Measurements from ENCODE around the gene MATR3.

DNA sequence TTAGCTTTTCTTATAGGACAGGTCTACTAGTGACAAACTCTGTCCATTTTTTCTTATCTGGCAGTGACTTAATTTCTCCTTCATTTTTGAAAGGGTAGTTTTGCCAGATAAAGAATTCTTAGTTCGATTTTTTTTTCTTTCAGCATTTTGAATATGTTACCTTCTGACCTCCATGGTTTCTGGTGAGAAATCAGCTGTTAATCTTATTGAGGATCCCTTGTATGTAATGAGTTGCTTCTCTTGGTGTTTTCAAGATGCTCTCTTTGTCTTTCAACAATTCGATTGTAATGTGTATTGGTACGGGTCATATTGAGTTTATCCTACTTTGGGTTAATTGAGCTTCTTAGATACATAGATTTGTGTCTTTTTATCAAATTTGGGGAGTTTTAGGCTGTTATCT, 60.6 kb downstream of the MATR3 start:
- TF ChIP-seq, protein P1, sequence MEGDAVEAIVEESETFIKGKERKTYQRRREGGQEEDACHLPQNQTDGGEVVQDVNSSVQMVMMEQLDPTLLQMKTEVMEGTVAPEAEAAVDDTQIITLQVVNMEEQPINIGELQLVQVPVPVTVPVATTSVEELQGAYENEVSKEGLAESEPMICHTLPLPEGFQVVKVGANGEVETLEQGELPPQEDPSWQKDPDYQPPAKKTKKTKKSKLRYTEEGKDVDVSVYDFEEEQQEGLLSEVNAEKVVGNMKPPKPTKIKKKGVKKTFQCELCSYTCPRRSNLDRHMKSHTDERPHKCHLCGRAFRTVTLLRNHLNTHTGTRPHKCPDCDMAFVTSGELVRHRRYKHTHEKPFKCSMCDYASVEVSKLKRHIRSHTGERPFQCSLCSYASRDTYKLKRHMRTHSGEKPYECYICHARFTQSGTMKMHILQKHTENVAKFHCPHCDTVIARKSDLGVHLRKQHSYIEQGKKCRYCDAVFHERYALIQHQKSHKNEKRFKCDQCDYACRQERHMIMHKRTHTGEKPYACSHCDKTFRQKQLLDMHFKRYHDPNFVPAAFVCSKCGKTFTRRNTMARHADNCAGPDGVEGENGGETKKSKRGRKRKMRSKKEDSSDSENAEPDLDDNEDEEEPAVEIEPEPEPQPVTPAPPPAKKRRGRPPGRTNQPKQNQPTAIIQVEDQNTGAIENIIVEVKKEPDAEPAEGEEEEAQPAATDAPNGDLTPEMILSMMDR (IDR thresholded peaks at IDR 0.05) = no peak
- TF ChIP-seq POLR2AphosphoS5 (IDR thresholded peaks at IDR 0.05) = no peak

Data from breast epithelium (tissue), 3 donors.